ENCODE data around the gene CLCN7. TPM values are rescaled to one million over a fixed set of nuclear protein-coding genes. Genes with fewer than 3 reads are reported as not detected.

CLCN7 gene
- polyA plus RNA-seq, 1 donor from 2014 or later, result 40.9 TPM

DNA sequence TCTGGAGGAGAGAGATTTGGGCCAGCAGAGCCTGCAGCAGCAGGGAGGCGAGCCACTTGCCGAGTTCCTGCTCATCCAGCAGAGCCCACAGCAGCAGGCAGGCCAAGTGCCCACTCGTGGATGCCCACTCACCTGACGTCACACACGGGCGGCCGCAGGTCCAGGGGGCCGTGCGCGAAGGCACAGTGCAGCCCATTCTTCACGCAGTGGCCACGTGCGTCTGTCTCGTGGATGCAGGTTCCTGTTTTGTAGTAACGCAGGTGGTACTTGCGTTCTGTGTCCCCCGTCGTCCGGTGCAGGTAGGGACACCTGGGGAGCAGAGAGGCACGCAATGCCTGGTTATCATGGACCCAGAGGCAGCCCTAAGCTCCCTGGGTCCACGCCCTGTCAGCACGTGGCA, 71.8 kb downstream of the CLCN7 start:
- no peak overlapping the region for H3K9ac ChIP-seq (ENCODE audit: low read length)
- H4K20me1 ChIP-seq (ENCODE audit: insufficient read depth), result no peaks in the 10 kb centered on the region
- no peaks in the 10 kb centered on the region for H3F3A ChIP-seq (ENCODE audit: insufficient read depth, low read length, poor library complexity, severe bottlenecking)
- H3K27ac ChIP-seq (ENCODE audit: low read length), result no peak overlapping the region
- H3K4me2 ChIP-seq (ENCODE audit: low read length), result no peak overlapping the region
- H3K36me3 ChIP-seq (ENCODE audit: insufficient read depth, low read length), result no peaks in the 10 kb centered on the region
- H3K4me3 ChIP-seq (ENCODE audit: low read length), result no peak overlapping the region
- H2AFZ ChIP-seq (ENCODE audit: low read depth, low read length), result no peak overlapping the region
- no peaks in the 10 kb centered on the region for H3K9me3 ChIP-seq (ENCODE audit: low read length)
- H3K79me2 ChIP-seq (replicated peaks; ENCODE audit: insufficient read depth, low read length), result peaks cover 10% of the 10 kb centered on the region
- no peaks in the 10 kb centered on the region for H3K9me2 ChIP-seq (ENCODE audit: insufficient read depth, low read length)
- TF ChIP-seq POLR2AphosphoS5 (IDR thresholded peaks at IDR 0.05) (no peak), EZH2 (IDR thresholded peaks at IDR 0.05; ENCODE audit: borderline replicate concordance, insufficient read depth, low read length, poor library complexity, severe bottlenecking) (no peak), SMC3 (conservative IDR thresholded peaks at IDR 0.05; ENCODE audit: poor library complexity) (no peak), EP300 (conservative IDR thresholded peaks at IDR 0.05; ENCODE audit: poor library complexity, severe bottlenecking) (no peak)
- TF ChIP-seq, protein P1, sequence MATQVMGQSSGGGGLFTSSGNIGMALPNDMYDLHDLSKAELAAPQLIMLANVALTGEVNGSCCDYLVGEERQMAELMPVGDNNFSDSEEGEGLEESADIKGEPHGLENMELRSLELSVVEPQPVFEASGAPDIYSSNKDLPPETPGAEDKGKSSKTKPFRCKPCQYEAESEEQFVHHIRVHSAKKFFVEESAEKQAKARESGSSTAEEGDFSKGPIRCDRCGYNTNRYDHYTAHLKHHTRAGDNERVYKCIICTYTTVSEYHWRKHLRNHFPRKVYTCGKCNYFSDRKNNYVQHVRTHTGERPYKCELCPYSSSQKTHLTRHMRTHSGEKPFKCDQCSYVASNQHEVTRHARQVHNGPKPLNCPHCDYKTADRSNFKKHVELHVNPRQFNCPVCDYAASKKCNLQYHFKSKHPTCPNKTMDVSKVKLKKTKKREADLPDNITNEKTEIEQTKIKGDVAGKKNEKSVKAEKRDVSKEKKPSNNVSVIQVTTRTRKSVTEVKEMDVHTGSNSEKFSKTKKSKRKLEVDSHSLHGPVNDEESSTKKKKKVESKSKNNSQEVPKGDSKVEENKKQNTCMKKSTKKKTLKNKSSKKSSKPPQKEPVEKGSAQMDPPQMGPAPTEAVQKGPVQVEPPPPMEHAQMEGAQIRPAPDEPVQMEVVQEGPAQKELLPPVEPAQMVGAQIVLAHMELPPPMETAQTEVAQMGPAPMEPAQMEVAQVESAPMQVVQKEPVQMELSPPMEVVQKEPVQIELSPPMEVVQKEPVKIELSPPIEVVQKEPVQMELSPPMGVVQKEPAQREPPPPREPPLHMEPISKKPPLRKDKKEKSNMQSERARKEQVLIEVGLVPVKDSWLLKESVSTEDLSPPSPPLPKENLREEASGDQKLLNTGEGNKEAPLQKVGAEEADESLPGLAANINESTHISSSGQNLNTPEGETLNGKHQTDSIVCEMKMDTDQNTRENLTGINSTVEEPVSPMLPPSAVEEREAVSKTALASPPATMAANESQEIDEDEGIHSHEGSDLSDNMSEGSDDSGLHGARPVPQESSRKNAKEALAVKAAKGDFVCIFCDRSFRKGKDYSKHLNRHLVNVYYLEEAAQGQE (IDR thresholded peaks at IDR 0.05; ENCODE audit: borderline replicate concordance), result no peak
- H3K27me3 ChIP-seq (ENCODE audit: insufficient read depth, low read depth, low read length), result no peaks in the 10 kb centered on the region

DNA sequence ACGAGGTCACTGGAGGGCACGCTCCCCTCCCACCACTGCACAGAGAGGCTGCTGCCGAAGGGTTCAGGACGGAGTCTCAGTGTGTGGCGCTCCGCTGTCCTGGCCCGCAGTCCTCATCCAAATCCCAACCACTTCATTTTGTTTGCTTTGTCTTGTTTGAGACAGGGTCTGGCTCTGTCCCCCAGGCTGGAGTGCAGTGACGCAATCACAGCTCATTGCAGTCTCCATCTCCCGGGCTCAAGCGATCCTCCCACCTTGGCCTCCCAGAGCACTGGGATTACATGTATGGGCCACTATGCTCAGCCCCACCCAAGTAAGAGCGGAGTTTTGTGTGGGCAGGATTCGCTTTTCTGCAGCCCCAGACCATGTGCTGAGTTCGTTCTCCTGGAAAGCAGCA, 73.1 kb downstream of the CLCN7 start:
- Histone ChIP-seq H3K9me2 (ENCODE audit: insufficient read depth, low read length) (no peaks in the 10 kb centered on the region), H2AFZ (ENCODE audit: low read depth, low read length) (no peak overlapping the region), H3K27me3 (ENCODE audit: insufficient read depth, low read depth, low read length) (no peaks in the 10 kb centered on the region), H3K4me2 (ENCODE audit: low read length) (no peak overlapping the region), H3K27ac (ENCODE audit: low read length) (no peak overlapping the region), H3K9ac (ENCODE audit: low read length) (no peak overlapping the region), H3K79me2 (replicated peaks; ENCODE audit: insufficient read depth, low read length) (no peaks in the 10 kb centered on the region), H3K36me3 (ENCODE audit: insufficient read depth, low read length) (no peaks in the 10 kb centered on the region), H3K4me3 (ENCODE audit: low read length) (no peak overlapping the region), H4K20me1 (ENCODE audit: insufficient read depth) (no peaks in the 10 kb centered on the region), H3K9me3 (ENCODE audit: low read length) (no peaks in the 10 kb centered on the region), H3F3A (ENCODE audit: insufficient read depth, low read length, poor library complexity, severe bottlenecking) (no peaks in the 10 kb centered on the region)
- TF ChIP-seq, protein P1 (IDR thresholded peaks at IDR 0.05; ENCODE audit: borderline replicate concordance), result no peak
- TF ChIP-seq TAF1 (IDR thresholded peaks at IDR 0.05; ENCODE audit: low read depth) (no peak), POLR2AphosphoS5 (IDR thresholded peaks at IDR 0.05) (no peak), RAD21 (conservative IDR thresholded peaks at IDR 0.05) (no peak), MXI1 (conservative IDR thresholded peaks at IDR 0.05; ENCODE audit: poor library complexity, severe bottlenecking) (no peak), SMC3 (conservative IDR thresholded peaks at IDR 0.05; ENCODE audit: poor library complexity) (no peak), EZH2 (IDR thresholded peaks at IDR 0.05; ENCODE audit: borderline replicate concordance, insufficient read depth, low read length, poor library complexity, severe bottlenecking) (no peak), EP300 (conservative IDR thresholded peaks at IDR 0.05; ENCODE audit: poor library complexity, severe bottlenecking) (no peak)
- TF ChIP-seq, protein P2, sequence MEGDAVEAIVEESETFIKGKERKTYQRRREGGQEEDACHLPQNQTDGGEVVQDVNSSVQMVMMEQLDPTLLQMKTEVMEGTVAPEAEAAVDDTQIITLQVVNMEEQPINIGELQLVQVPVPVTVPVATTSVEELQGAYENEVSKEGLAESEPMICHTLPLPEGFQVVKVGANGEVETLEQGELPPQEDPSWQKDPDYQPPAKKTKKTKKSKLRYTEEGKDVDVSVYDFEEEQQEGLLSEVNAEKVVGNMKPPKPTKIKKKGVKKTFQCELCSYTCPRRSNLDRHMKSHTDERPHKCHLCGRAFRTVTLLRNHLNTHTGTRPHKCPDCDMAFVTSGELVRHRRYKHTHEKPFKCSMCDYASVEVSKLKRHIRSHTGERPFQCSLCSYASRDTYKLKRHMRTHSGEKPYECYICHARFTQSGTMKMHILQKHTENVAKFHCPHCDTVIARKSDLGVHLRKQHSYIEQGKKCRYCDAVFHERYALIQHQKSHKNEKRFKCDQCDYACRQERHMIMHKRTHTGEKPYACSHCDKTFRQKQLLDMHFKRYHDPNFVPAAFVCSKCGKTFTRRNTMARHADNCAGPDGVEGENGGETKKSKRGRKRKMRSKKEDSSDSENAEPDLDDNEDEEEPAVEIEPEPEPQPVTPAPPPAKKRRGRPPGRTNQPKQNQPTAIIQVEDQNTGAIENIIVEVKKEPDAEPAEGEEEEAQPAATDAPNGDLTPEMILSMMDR (IDR thresholded peaks at IDR 0.05; ENCODE audit: poor library complexity, severe bottlenecking), result no peak
